Stimulated activated effector memory CD8-positive, alpha-beta T cell treated with anti-CD3 and anti-CD28 coated beads, Interleukin-12 subunit alpha, Interleukin-12 subunit beta, amount 100 ng/mL, for 72 hours (primary cell): ENCODE results near the gene RNASE8.
A peak's percentile ranks its signal among the peaks of the same experiment; 100 is the strongest.

ENCODE experiments used
- ATAC-seq: fragments of 150-1000 bp; cut with Tn5 transposase; 2 replicates; pipeline ENCODE4 v1.10.0; 2021
- DNase-seq, 2 donors: peaks; one replicate each; pipeline ENCODE4 v3.0.0; 2021 to 2022; ENCODE audit warnings: low spot score in 2 of 2
- H3K27ac Mint-ChIP-seq: one replicate; pipeline ENCODE4 v1.8.0; 2022; ENCODE audit warnings: mild to moderate bottlenecking, mixed read lengths
- H3K36me3 Mint-ChIP-seq: one replicate; pipeline ENCODE4 v1.8.0; 2022; ENCODE audit warnings: mild to moderate bottlenecking, mixed read lengths
- H3K4me1 Mint-ChIP-seq: one replicate; pipeline ENCODE4 v1.8.0; 2022; ENCODE audit warnings: mixed read lengths
- H3K4me3 Mint-ChIP-seq: one replicate; pipeline ENCODE4 v1.8.0; 2022; ENCODE audit warnings: mild to moderate bottlenecking, mixed read lengths
- H3K9me3 Mint-ChIP-seq: one replicate; pipeline ENCODE4 v1.8.0; 2022; ENCODE audit warnings: mixed read lengths

RNASE8 gene

GRCh38 chr14:21086908-21087293, 29.3 kb downstream of the RNASE8 start:
- no peak for DNase-seq
- Mint-ChIP-seq H3K4me1 (peaks cover 26% of the 10 kb centered on the region), H3K9me3 (no peaks in the 10 kb centered on the region), H3K4me3 (no peak overlapping the region), H3K27ac (peak overlapping the region; percentile 88), H3K36me3 (peaks cover 7% of the 10 kb centered on the region)
- no peak for ATAC-seq

DNA sequence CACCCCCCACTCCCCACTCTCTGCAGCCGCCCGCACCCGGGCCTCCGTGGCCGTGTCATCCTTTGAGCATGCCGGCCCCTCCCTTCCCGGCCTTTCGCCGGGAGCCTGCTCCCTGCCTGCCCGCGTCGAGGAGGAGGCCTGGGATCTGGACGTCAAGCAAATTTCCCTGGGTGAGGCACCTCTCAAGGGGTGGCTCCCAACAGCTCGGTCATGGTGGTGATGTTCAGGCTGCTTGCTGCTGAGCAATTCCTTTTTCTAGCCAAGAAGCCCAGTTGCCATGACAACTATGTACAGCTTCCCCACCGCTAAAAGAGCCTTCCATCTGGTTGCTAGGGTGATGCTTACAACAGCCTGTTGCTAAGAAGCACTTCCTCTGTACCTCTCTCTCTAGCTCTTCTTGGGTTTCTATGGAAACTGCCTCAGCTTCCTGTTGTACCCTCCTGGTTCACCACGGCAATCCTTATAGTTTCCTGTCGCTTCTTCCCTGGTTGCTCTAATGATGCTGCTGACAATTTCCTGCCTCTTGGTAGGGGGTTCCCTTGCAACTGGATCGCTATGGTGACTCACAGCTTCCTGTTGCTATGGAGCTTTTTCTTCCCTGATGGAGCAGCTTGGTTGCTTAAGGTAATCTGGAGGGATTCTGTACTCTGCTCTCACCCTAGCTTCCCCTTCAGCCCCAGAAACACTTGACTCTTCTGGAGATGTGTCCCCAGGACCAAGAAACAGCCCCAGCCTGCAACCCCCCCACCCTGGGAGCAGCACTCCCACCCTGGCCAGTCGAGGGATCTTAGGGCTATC, 29.9 kb downstream of the RNASE8 start:
- no peak for DNase-seq
- Mint-ChIP-seq H3K4me3 (no peak overlapping the region), H3K4me1 (peaks cover 29% of the 10 kb centered on the region), H3K36me3 (peaks cover 7% of the 10 kb centered on the region), H3K9me3 (no peaks in the 10 kb centered on the region), H3K27ac (peak overlapping the region; percentile 88)
- peak; percentile 84 for ATAC-seq

GRCh38 chr14:21088687-21089086, 31.1 kb downstream of the RNASE8 start:
- peaks cover 35% of the 10 kb centered on the region for H3K4me1 Mint-ChIP-seq
- peaks cover 7% of the 10 kb centered on the region for H3K36me3 Mint-ChIP-seq
- no peaks in the 10 kb centered on the region for H3K9me3 Mint-ChIP-seq
- H3K4me3 Mint-ChIP-seq = no peak overlapping the region
- DNase-seq (no peak), ATAC-seq (no peak)
- H3K27ac Mint-ChIP-seq = peak overlapping the region; percentile 88

GRCh38 chr14:21089271-21089670, 31.6 kb downstream of the RNASE8 start:
- Mint-ChIP-seq H3K4me3 (no peak overlapping the region), H3K27ac (peak overlapping the region; percentile 88), H3K36me3 (peaks cover 7% of the 10 kb centered on the region), H3K9me3 (no peaks in the 10 kb centered on the region), H3K4me1 (peaks cover 35% of the 10 kb centered on the region)
- DNase-seq (no peak), ATAC-seq (no peak)

GRCh38 chr14:21089877-21090193, 32.2 kb downstream of the RNASE8 start:
- H3K36me3 Mint-ChIP-seq = peaks cover 7% of the 10 kb centered on the region
- H3K27ac Mint-ChIP-seq = peak overlapping the region; percentile 88
- ATAC-seq (no peak), DNase-seq (no peak)
- no peaks in the 10 kb centered on the region for H3K9me3 Mint-ChIP-seq
- H3K4me3 Mint-ChIP-seq = no peak overlapping the region
- peaks cover 35% of the 10 kb centered on the region for H3K4me1 Mint-ChIP-seq

- Mint-ChIP-seq H3K9me3 (no peaks in the 10 kb centered on the region), H3K4me3 (no peak overlapping the region), H3K4me1 (peaks cover 35% of the 10 kb centered on the region), H3K36me3 (peaks cover 7% of the 10 kb centered on the region), H3K27ac (no peak overlapping the region)
- DNase-seq = no peak
- no peak for ATAC-seq
These were observed 32.7 kb downstream of the RNASE8 start for GRCh38 chr14:21090194-21090939.

DNA sequence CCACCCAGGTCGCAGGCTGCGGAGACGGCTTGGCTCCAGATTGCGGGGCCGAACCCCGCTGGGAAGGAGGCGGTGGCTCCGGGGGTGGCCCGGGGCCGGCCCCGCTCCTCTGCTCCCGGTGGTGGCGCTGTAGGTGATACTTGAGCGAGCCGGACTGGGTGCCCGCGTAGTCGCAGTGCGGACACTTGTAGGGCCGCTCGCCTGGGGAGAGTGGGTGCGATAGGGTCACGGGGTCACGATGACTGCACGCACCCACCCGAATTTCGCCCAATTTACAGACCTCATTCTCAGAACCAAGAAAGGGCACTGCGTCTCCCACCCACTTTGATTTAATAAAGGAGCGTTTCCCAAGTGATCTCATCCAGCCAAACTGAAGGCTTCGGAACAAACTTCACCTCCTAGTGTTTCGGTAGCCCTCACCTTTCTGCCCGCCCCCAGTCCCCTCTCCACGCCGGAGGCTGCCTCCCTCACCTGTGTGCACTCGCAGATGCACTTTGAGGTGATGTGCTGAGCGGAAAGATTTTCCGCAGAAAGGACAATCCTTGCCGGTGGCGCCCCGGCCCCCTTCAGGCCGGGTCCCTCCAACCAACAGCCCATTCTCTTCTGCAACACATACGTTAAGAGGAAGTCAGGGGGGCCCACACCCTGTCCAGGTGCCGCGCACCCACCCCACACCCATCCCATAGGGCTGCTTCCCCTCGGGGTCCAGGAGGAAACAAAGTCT, 33.5 kb downstream of the RNASE8 start:
- H3K4me3 Mint-ChIP-seq = no peak overlapping the region
- peak overlapping the region; percentile 61 for H3K27ac Mint-ChIP-seq
- no peaks in the 10 kb centered on the region for H3K9me3 Mint-ChIP-seq
- H3K4me1 Mint-ChIP-seq = peaks cover 35% of the 10 kb centered on the region
- H3K36me3 Mint-ChIP-seq = peaks cover 7% of the 10 kb centered on the region
- ATAC-seq (no peak), DNase-seq (no peak)

DNA sequence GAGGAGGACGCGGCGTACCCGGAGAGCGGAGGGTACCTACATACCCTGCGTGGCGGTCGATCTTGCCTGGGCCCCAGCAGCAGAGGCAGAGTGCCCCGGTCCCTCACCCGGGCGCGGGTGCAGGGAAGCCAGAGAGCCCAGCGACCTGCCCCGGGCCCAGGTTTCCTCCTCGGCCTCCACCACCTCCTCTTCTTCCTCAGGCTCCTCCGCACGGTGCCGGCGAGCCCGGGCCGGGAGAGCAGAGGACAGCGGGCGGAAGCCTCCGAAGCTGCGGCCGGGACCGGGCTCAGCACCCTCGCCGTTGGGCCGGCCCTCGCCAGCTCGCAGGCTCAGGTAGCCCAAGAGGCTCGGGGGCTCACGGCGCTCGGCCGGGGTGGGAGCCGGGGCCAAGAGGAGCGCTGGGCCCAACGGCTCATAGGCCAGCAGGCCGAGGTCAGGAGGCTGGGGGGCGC, 34.2 kb downstream of the RNASE8 start:
- Mint-ChIP-seq H3K27ac (peak overlapping the region; percentile 61), H3K4me1 (peaks cover 29% of the 10 kb centered on the region), H3K36me3 (peaks cover 7% of the 10 kb centered on the region), H3K4me3 (no peak overlapping the region), H3K9me3 (no peaks in the 10 kb centered on the region)
- DNase-seq = no peak
- ATAC-seq = no peak

DNA sequence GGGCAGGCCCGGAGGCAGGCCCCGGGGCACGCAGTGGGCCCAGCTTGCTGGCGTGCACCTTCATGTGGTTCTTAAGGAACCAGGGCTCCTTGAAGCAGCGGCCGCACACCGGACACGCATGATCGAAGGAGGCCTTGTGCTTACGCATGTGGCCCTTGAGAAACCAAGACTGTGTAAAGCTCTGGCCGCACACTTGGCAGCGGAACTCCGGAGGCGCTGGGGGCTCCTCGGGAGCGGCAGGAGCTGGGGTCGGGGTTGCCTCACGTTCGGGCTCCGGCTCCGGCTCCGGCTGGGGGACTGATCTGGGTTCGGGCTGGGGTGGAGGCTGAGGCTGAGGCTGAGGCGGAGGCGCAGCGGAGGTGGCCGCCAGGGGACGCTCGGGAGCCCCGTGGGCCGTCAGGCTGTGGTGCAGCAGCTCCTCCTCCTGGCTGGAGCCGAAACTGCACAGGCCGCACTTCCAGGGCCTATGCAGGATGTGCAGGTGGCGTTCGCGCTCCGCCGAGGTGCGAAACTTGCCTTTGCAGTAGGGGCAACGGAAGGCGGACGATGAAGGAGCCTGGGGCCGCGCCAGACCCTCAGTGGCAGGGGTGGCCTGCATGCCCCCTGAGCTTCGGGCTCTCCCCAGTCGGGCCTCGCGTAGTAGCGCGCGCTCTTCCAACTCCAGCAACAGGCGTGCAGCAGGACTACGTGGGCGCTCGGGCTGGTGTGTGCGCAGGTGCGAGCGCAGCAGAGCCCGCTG, 34.8 kb downstream of the RNASE8 start:
- ATAC-seq (peak; percentile 88), DNase-seq (peak; percentile 96 to 97)
- Mint-ChIP-seq H3K4me3 (no peak overlapping the region), H3K27ac (no peak overlapping the region), H3K9me3 (no peaks in the 10 kb centered on the region), H3K36me3 (peaks cover 7% of the 10 kb centered on the region), H3K4me1 (peaks cover 28% of the 10 kb centered on the region)

GRCh38 chr14:21093018-21093417, 35.4 kb downstream of the RNASE8 start:
- no peak overlapping the region for H3K27ac Mint-ChIP-seq
- H3K9me3 Mint-ChIP-seq = no peaks in the 10 kb centered on the region
- peaks cover 7% of the 10 kb centered on the region for H3K36me3 Mint-ChIP-seq
- no peak for ATAC-seq
- H3K4me3 Mint-ChIP-seq = no peak overlapping the region
- H3K4me1 Mint-ChIP-seq = peaks cover 24% of the 10 kb centered on the region
- DNase-seq = no peak

DNA sequence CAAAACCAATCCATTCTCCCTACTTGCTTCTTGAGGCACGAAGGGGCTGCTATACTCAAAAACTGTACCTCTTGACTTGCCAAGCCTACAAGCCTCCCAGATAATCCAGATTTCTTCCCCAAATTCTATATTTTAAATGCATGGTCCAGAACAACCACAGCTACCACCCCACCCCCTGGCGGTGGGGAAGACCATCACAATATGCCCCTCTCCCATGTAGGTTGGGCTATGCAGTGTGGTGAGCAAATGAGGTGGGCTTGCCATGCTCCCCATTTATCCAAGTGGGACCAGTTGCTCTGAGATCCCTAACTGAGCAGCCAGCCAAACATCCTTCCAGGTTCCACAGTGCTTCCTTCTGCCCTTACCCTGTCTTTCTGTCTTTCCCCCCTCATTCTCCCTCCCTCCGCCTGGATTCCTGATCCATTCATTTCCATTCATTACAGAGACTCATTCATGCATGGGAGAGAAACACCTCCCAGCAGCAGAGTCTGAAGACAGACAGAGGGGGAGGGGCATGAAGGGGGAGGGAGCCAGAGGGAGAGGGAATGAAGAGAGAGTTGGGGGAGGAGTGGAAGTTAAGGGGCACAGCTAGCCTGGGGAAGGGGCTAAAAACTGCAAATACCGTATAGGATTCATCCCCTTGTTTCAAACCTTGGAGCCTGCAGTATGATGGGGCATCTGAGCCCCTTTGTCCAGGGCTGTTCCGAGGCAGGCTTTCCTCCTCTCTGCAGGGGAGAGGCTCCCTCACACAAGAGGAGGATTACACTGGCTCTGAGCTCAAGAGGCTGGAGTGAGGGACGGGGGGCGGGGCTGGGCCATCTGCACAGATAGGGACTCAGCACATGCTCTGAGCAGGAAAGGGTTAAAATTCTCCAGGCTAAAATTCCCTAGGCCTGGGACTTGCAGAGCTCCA, 36.4 kb downstream of the RNASE8 start:
- ATAC-seq = no peak
- no peak overlapping the region for H3K4me3 Mint-ChIP-seq
- no peak for DNase-seq
- peaks cover 23% of the 10 kb centered on the region for H3K4me1 Mint-ChIP-seq
- peaks cover 7% of the 10 kb centered on the region for H3K36me3 Mint-ChIP-seq
- no peak overlapping the region for H3K27ac Mint-ChIP-seq
- H3K9me3 Mint-ChIP-seq = no peaks in the 10 kb centered on the region

DNA sequence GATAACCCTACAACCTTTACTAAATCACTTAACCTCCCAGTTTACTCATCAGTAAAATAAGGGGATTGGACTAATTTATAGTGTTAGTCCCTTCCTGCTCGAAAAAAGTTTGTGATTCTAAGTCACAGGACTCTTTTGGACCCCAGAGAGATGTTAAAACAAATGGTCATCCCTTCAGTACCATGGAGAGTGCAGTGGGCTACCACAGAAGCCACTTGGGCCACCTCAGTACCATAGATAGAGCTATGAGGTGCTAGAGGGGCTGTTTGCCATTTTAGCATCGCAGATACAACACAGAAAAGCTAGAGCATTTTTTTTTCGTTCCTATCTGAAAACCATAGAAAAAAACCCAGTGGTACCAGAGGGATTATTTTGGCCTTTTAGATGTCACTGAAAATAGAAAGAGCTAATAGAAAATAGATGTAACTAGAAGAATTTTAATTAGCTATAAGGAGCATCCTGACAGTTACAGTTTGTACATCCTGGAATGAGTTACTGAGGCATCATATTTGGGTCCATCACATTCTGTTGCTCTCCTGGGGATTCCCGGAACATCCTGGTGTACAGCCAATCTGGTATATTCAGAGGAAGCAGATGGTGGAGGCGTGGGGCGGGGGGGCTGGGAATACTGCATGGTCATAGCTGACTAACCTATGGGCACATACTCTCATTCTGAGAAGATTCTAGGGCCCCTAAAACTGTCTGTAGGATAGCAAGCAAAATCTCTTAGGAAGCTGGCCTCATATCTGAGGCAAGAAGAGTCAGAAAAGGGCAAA, 38.0 kb downstream of the RNASE8 start:
- H3K4me3 Mint-ChIP-seq = no peak overlapping the region
- peaks cover 7% of the 10 kb centered on the region for H3K36me3 Mint-ChIP-seq
- no peak for ATAC-seq

DNA sequence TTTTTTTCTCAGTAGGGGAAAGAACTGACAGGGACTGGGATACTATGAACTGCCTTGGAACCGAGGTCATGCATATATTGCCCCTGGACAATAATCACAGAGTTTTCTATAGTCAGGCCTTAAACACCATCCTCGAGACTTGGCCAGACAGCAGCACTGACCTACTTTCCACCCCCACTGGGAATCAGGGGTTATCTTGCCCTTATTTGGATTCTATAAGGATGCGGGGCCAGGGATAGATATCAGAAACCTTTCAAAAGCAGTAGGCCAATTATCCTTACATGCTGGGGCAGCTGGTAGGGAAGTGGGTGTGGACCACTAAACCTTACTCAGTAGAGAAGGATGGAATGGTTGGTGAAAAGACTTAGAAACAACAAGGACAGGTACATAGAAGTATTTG, 38.8 kb downstream of the RNASE8 start:
- H3K27ac Mint-ChIP-seq = peak overlapping the region; percentile 29
- H3K36me3 Mint-ChIP-seq = peaks cover 4% of the 10 kb centered on the region
- H3K9me3 Mint-ChIP-seq = no peaks in the 10 kb centered on the region
- peaks cover 24% of the 10 kb centered on the region for H3K4me1 Mint-ChIP-seq
- DNase-seq = no peak
- ATAC-seq = no peak
- H3K4me3 Mint-ChIP-seq = no peak overlapping the region

More for the DNA sequence above, 38.0 kb downstream of the RNASE8 start:
- no peak for DNase-seq
- no peak overlapping the region for H3K27ac Mint-ChIP-seq
- no peaks in the 10 kb centered on the region for H3K9me3 Mint-ChIP-seq
- peaks cover 24% of the 10 kb centered on the region for H3K4me1 Mint-ChIP-seq
